Activated naive CD8-positive, alpha-beta T cell treated with anti-CD3 and anti-CD28 coated beads, Interleukin-2, amount 50 U/mL, for 16 hours (primary cell): ENCODE data around the gene AGAP1.

Source experiments
- DNase-seq: peaks from one replicate; pipeline ENCODE4 v3.0.0-alpha.2; 2020; ENCODE audit warnings: low read depth, low spot score

AGAP1 gene

DNA sequence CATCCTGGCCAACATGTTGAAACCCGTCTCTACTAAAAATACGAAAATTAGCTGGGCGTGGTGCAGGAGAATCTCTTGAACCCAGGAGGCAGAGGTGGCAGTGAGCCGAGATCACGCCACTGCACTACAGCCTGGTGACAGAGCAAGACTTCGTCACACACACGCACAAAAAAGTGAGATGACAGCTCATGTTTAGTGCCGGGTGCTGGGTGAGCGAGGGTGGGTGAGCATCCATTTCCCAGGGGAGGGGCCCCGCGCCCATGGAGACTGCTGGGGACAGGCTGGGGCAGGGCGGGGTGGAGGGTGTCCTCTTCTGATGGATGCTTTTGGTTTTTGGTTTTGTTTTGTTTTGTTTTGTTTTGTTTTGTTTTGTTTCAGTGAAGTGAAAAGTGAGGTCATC is 467.9 kb downstream of the AGAP1 start:
- no peak for DNase-seq

DNA sequence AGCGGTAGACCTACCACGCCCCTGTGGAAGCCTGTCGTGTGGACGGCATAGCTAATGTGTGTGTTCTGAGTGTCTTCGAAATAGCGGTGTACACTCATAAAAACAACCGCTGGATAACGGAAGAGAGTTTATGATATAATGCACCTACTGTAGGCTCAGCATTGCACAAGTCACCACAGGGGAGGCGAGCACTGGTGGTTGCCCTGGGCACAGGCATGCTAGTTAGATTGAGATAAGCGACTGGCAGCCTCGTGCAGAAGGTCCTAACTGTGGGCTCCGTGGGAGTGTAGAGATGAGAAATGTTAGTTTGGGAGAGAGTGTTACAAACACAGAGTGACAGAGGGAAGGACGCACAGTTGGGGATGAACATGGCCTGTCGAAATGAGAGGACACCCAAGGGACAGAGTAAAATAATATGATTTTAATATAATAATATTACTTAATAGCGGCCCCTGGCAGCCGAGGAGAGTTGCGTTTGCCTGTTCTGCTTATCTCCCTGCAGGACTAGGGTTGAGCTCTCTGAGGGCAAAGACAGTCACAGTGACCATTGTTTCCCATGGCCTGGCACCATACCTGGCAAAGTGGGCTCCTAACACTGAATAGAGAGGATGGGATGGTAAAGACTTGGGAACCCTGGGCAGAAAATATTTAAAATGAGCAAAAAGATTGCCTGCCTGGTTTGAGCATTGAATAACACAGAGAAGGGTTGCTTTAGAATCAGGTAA is 470.2 kb downstream of the AGAP1 start:
- no peak for DNase-seq

DNA sequence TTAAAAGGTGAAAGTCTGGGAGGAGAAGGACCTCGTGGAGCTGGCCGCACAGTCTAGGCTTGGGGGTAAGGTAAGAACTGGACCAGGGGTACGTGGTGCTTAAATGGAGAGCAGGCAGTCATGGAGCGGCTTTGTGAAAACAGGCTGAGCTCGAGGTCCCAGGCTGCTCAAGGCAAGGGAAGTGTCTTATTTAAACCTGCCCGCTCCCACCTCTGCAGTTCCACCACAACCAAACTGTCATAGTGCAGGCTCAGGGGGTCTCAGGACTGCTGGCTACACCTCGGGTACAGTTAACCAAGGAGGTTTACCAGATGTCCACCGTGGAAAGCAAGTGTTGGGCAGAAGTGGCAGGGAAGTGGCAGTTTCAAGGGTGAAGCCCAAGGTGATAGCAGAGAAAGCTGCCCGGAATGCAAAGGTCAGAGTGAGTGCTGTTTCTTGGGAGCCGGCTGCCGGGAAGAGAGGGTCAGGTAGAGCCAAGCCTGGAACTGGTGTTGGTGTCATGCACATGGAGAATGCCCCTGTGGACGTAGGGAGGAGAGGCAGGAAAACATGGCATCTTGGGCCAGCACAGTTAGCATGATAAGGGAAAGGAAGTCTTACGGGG is 471.0 kb downstream of the AGAP1 start:
- DNase-seq, result no peak

DNA sequence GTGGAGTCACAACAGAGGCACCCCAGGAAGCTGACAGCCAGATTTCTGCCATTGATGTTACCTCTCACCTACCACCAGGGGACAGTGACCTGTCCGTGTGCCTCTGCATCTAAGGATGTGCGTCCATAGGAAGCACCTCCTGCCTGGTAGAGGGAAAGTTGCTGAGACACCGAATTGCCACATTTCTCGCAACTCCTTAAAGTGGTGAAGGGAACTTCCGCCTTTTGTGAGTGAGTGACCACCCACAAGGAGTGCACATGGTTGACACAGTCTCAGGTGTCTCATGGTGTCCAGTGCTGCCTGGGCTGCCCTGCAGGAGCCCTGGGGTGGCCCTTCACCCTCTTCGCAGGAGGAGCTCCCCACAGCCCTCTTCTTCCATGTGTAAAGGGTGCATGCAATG is 472.6 kb downstream of the AGAP1 start:
- DNase-seq, result no peak

DNA sequence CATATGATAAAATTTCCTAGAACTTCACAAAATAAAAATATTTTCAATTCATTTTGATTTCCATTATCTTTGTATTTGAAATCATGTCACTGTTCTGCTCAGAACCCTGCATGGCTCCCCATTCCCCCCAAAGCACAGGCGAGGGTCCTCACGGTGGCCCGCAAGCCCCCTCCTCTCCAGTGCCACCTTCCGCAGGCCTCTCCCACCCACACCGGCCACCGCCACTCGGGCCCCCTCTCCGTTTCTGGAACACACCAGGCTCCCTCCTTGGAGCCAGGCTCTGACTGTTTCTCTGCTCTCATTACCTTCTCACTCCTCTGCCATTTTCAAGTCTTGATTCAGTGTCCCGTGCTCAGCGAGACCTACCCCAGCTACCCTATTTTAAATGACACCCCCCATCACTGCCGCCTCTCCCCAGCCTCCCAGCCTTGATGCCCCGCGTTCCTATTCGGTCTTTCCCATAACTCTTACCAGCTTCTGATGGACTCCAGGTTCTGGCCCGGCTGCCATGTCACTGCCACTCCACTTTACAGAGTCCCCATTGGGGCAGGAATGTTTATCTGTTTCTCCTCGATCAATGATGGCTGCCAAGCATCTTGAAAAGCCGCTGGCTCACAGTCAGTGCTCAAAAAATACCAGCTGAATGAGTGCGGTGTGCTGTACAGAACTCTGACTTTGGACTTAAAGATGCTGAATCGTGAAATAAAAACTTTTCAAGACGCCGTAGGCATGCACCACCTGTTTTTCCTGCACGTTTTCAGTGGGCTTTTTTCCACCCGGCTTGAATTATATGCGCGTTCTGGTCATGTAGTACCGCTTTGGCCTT is 473.3 kb downstream of the AGAP1 start:
- DNase-seq, result no peak

DNA sequence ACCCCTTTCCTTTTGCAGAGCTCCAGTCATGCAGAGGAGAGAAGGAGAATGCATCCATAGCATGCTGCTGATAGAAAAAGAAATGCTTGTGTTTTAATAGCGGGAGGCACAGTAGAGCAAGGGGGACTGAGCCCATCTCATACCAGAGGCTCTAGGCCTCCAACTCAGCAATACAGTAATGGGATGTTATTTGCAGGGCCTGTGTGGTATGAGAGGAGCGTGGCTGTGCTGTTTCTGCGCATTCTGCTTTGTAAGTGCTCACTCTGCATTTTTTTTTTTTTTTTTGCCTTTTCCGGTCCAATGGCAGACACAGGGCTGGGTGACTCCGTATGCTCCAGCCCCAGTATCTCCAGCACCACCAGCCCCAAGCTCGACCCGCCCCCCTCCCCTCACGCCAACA is 474.3 kb downstream of the AGAP1 start:
- no peak for DNase-seq

DNA sequence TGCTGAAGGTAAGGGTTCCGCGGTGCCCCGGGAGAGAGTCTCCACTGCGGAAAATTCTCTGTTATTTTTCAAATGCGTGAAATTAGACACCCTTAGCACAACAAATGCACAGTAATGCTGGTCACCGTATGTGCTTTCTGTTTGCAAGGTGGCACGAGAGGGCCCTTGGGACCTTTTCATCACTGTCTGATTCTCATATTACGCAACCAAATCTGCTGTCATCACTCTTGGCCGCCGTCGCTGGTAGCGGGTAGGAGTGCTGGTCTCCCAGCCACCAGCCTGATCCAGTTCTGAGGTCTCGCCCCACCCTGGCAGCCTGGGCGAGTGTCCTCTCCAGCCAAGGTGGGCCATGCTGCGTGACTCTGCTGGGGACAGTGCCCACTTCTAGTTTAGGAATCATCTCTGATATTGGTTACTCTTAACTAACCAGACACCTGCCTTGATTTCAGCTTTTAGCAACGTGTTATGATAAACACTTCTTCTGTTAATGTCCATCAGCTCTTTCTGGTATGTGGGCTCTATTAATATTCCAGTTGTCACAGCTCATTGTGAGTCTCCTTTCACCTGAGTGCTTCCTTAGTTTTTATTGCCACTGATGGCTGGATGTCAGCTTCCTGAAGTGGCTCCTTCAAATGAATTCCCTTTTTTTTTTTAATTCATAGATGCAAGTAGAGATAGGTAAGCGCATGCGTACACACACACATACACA is 474.9 kb downstream of the AGAP1 start:
- no peak for DNase-seq

DNA sequence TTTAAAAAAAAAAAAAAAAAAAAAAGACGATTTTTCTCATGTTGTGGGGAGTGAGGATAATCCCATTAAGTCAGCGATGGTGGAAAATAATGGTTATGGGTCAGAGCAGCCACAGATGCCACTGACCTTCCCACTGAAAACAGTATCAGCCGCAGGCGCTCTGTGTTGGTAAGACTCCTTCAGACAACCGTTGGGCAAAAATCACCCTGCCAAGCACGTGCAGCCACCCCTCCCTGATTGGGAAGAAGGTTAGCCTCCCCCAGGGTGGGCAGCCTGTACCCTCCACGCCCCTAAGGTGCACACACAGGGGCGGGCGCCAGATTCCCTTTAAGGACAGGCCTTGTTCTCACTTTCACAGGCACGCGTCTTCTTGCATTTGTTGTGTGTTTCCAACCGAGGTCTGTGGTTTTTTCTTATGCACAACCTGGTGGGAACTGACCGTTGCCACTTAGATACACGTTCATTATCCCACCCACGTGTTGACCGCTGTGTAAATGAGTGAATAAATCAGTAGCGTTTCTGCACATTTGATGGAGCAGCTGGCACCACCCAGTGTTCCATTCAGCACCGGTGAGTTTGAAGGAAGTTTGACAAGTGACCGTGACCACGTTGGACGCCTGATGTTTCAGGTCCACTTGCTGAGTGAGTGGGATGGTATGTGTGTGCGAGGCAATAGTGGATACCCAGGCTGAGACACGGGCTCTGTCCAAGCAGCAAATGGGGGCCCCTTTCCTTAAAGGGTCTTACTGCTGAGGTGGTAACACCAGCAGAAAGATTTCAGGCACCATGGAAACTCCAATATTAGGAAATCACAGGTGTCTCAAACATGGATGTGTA is 476.6 kb downstream of the AGAP1 start:
- DNase-seq, result no peak

DNA sequence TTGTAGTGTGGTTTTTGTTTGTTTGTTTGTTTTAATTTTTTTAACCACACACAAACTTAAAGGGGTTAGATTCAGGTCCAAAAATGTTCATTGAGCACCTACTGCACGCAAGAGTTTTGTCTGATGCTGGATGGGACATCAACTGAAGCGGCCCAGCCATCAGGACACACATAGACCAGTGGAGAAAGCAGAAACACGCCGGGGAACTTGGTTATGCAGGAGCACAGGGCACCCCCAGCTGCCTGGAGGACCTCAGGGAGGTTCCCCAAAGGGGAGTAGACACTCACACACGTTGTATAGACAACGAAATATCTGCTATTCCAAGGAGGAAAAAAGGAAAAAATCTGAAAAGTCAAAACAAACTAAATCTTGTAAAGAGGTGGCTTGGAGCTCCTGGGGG is 482.7 kb downstream of the AGAP1 start:
- no peak for DNase-seq

DNA sequence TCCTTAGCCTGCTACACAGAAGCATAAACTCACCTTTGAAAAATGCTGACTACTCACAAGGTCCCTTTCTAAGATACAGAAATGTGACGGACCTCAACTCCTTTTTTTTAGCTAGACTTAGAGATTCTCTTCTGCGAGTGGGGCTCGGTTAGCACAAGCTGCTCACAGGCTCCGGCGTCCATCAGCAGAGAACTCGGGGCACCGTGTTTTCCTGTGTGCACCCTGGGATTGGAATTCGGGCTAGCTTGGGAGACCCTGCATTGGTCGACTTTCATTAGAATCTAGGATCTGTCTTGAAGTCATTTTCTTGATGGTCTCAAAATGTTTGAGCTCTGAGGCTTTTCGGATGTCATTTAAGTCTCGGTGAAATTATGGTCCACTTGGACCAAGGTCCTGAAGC is 483.1 kb downstream of the AGAP1 start:
- no peak for DNase-seq

DNA sequence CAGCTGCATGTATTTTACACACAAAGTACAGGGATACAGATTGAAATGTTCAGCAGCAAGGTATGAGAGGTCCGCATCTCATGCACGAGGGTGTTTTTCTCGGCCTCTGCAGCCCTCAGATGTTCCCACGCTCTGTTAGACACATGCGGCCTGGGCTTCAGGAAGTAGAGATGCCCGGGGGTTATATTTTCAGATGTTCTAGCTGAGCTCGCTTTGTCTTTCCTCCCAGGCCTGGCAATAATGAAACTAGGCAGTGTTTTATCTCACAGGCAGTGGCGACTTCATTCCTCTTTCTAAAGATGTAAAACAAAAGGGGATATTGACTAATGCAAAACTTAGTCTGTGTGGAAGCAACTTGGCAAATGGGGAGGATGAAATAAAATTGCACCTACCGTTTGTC is 483.6 kb downstream of the AGAP1 start:
- DNase-seq, result no peak

DNA sequence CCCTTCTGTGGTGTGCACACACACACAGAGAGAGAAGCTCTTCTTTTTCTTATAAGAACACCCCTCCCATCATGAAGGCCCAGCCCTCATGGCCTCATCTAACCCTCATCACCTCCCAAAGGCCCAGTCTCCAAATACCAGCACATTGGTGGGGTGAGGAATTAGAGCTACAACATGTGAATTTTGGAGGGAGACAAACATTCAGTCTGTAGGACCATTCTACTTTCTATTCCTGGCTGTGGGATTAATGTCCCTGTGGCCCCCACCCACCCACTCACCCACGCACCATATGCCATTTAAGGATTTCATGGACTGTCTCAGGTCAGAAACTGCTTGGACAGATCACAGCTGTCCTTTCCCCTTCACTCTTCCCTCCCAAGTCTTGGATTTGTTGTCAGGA is 484.2 kb downstream of the AGAP1 start:
- no peak for DNase-seq

DNA sequence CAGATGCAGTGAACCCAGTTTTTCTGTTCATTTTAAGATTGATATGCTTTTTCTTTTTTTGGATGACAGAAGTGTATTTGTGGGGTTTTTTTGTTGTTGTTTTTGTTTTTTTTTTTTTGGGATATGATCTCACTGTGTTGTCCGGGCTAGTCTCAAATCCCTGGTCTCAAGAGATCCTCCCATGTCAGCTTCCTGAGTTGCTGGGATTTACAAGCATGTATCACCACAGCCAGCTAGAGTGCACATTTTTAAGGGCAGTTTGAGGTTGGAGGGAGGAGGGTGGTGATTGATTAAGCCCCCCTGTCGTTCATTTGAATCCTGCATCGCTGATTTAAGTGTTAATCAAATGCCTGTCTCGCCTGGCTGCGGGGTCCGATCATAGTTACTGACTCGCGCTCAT is 485.2 kb downstream of the AGAP1 start:
- DNase-seq, result no peak

DNA sequence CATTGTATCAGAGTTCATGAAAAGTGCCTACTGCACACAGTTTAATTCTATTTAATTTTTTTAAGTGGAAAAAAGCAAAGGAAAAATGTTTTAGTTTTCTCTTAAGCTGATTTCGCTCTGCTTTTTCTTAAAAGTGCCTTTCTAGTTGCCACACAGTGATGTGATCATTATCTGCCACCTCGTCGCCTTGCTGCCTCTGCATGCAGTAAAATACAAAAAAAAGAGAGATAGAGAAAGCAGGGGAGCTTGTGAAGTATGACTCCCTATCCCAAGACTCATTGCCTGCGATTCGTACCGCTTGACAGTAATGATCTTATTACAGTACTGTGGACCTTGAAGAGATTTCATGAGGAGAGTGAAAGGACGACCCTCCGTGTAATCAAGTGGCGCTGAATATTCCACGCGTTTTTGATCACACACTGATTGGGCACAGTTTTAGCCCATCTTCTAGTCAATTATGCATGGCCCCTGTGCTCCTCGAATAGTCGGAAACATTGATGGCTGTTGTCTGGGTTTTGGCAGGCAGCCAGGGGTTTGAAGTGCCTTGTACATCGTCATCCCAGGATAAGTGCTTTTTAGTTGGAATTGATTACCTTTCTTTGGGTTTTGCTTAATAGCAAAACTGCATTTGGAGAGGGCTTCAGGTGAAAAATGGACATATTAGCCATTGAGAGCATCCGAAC is 486.1 kb downstream of the AGAP1 start:
- no peak for DNase-seq

DNA sequence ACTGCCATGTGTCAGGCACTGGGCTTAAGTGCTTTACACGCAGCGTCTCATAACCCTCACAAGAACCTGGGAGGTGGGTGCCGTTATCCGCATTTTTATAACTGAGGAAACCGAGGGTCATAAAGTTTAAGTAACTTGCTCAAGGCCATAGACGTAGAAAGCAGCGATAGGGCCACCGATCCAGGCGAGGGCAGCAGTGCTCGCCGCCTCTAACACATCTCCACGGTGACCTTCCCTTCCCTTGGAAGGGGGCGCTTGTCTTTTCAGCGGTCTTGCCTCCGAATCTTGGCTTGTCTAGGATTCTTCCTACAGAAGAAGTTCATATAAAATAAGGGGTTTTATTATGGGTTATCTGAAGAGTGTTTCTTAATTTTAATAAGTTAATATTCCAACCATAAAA is 487.8 kb downstream of the AGAP1 start:
- no peak for DNase-seq

DNA sequence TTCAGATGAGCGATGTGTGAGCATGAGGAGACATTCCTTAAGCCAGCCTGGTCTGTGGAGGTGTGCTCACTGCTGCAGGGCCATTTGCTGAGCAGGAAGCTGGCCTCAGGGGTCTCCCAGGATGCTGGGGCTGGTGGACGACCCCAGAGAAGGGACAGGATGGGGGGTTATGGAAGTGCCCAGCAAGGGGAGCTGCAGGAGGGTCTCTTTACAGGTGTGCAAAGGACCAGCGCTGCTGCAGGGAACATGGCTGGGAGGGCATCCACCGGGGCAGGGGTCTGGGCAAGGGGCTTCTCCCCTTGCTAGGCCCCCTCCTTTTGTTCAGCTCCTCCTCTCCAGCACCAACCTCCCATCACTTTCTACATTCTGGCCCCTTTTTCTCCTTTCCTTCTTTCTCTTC is 489.2 kb downstream of the AGAP1 start:
- no peak for DNase-seq

DNA sequence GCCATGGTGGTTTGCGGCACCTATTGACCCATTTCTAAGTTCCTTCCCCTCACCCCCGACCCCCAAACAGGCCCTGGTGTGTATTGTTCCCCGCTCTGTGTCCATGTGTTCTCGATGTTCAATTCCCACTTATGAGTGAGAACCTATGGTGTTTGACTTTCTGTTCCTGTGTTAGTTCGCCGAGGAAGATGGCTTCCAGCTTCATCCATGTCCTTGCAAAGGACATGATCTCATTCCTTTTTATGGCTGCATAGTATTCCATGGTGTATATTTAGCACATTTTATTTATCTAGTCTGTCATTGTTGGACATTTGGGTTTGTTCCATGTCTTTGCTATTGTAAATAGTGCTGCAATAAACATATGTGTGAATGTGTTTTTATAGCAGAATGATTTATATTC is 490.7 kb downstream of the AGAP1 start:
- no peak for DNase-seq

DNA sequence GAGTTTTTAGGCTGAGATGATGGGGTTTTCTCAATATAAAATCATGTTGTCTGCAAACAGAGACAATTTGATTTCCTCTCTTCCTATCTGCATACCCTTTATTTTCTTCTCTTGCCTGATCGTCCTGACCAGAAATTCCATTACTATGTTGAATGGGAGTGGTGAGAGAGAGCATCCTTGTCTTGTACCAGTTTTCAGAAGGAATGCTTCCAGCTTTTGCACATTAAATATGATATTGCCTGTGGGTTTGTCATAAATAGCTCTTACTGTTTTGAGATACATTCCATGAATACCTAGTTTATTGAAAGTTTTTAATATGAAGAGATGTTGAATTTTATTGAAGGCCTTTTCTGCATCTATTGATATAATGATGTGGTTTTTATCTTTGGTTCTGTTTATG is 492.5 kb downstream of the AGAP1 start:
- no peak for DNase-seq

DNA sequence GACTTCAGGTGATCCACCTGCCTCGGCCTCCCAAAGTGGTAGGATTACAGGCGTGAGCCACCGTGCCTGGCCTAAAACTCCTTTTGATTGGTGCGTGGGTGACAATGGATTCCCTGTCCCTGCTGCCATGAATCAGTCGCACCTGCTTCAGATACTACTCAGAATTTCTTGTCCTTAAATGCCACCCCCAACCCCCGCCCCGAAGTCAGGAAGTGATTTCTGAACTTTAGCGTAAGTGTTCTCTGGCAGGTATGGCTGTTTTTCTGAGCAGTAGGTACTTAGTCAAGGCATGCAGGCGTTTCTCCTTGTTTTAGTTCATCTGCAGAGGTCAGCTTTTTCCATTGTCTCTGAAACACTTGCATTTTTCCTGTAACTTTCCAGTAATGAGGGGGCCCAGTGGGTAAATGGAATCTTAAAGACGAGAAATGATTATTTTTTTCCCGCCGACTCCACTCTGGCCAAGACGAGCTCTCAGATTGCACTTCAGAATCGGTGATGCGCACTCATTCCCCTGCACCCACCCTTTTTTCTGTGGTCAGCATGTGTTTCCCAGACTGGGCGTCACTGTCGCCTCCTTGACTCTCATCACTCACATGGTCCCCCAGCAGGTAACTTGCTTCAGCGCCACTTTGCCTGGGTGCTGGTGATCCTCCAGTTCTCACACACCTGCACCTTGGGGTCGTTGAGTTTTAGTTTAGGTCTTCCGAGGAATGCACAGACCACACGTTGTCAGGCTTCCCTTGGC is 494.6 kb downstream of the AGAP1 start:
- no peak for DNase-seq

DNA sequence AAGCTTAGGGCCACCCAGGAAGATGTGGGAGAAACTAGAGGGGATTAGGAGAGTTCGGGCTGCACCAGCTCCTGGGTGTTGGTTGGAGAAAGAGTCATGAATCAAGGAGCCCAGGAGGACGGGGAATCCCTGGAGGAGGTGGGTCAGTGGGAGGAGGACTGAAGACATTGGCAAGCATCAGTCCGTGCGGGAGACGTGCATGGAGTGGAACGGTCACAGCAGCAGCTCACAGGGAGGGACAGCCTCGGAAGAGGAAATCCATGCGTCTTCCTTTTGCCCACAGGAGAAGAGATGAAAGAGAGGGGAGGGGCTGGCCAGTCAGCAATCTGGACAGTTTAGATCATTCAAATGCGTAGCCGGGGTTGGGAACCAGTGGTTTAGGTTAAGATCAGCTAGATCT is 495.7 kb downstream of the AGAP1 start:
- no peak for DNase-seq
